Hematopoietic multipotent progenitor cell treated with erythropoietin and hydrocortisone succinate and interleukin-3 and kit ligand, for 6 days (in vitro differentiated cells): ENCODE results near the gene ACACA.

ENCODE experiments used
- DNase-seq: peaks from one replicate; pipeline ENCODE4 v3.0.0-alpha.2; 2015

Gene ACACA

GRCh38 chr17:37219876-37220606, 186.6 kb downstream of the ACACA start:
- no peak for DNase-seq

- DNase-seq, result no peak
These were observed 187.8 kb downstream of the ACACA start for GRCh38 chr17:37218849-37219248.

GRCh38 chr17:37214416-37214815, 192.2 kb downstream of the ACACA start:
- DNase-seq, result no peak

GRCh38 chr17:37213927-37214326, 192.7 kb downstream of the ACACA start:
- DNase-seq, result no peak

- DNase-seq, result peak; percentile 63
These were observed 194.5 kb downstream of the ACACA start for GRCh38 chr17:37212179-37212578.

GRCh38 chr17:37211136-37211535, 195.5 kb downstream of the ACACA start:
- DNase-seq, result peak; percentile 68

- DNase-seq, result no peak
These were observed 199.5 kb downstream of the ACACA start for GRCh38 chr17:37207103-37207502.

- DNase-seq, result no peak
These were observed 200.3 kb downstream of the ACACA start for GRCh38 chr17:37206299-37206698.

GRCh38 chr17:37200497-37200896, 206.1 kb downstream of the ACACA start:
- no peak for DNase-seq

GRCh38 chr17:37197336-37197735, 209.3 kb downstream of the ACACA start:
- peak; percentile 29 for DNase-seq

GRCh38 chr17:37194208-37194607, 212.4 kb downstream of the ACACA start:
- DNase-seq, result peak; percentile 31

- no peak for DNase-seq
These were observed 215.4 kb downstream of the ACACA start for GRCh38 chr17:37191219-37191618.

- no peak for DNase-seq
These were observed 216.1 kb downstream of the ACACA start for GRCh38 chr17:37190493-37190892.

- DNase-seq, result no peak
These were observed 218.5 kb downstream of the ACACA start for GRCh38 chr17:37188157-37188556.

GRCh38 chr17:37187262-37187661, 219.4 kb downstream of the ACACA start:
- DNase-seq, result no peak

- DNase-seq, result no peak
These were observed 223.7 kb downstream of the ACACA start for GRCh38 chr17:37182786-37183465.

GRCh38 chr17:37180376-37180775, 226.3 kb downstream of the ACACA start:
- DNase-seq, result no peak

GRCh38 chr17:37179893-37180292, 226.7 kb downstream of the ACACA start:
- DNase-seq, result no peak

GRCh38 chr17:37177254-37177870, 229.3 kb downstream of the ACACA start:
- DNase-seq, result no peak

- DNase-seq, result no peak
These were observed 229.9 kb downstream of the ACACA start for GRCh38 chr17:37176723-37177122.

- DNase-seq, result peak; percentile 14
These were observed 232.4 kb downstream of the ACACA start for GRCh38 chr17:37174205-37174604.

GRCh38 chr17:37170881-37171425, 235.7 kb downstream of the ACACA start:
- no peak for DNase-seq

GRCh38 chr17:37168731-37169353, 237.8 kb downstream of the ACACA start:
- DNase-seq, result no peak
